ENCODE results near the gene ZDHHC18. TPM values are rescaled to one million over a fixed set of nuclear protein-coding genes. Genes with fewer than 3 reads are reported as not detected.

ZDHHC18 gene
- total RNA-seq, 1 donor from 2014 or later, result 10.3 TPM

- no peak for DNase-seq (ENCODE audit: low read depth)
These were observed 70.9 kb downstream of the ZDHHC18 start for GRCh38 chr1:26897351-26897750.

GRCh38 chr1:26900001-26900814 lies 73.7 kb downstream of the ZDHHC18 start, which contains the start of gene GPATCH3:
TSS of gene GPATCH3 (minus strand) at chr1:26900467. CDS start at chr1:26900442, 25 bp downstream.
- DNase-seq (ENCODE audit: low read depth), result peak; percentile 86

DNA sequence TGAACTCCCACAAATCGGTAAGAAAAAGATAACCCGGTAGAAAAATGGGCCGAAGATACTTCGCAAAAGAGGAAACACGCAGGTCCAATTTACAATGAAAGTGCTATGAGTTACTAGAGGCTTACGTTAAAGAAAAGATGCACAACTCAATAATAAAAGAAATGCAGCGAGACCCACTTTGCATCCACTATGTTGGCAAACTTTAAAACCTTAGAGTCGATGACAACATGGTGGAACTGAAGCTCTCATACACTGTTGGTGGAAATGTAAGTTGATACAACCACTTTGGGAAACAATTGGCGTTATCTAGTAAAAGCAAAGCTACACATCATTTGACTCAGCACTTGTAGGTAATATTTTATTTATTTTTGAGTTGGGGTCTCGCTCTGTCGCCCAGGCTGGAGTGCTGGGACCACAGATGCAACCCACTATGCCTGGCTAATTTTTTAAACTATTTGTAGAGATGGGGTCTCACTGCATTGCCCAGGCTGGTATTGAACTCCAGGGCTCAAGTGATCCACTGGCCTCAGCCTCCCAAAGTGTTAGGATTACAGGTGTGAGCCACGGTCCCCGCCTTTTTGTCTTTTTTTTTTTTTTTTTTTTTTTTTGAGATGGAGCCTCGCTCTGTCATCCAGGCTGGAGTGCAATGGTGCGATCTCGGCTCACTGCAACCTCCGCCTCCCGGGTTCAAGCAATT lies 74.5 kb downstream of the ZDHHC18 start:
- DNase-seq (ENCODE audit: low read depth), result no peak

Other genes with a start within 250 kb of the ZDHHC18 start
- gene ARID1A, start 130.7 kb upstream of the ZDHHC18 start, total RNA-seq, result 6.4 and 60.4 TPM in 2 replicates
- gene PIGV, start 38.7 kb upstream of the ZDHHC18 start, total RNA-seq, result 21.4 and 27.9 TPM in 2 replicates
- gene SFN, start 36.5 kb downstream of the ZDHHC18 start, total RNA-seq, result 21.6 and 97.9 TPM in 2 replicates
- 10.4 and 15.1 TPM in 2 replicates for gene GPN2, start 63.6 kb downstream of the ZDHHC18 start, total RNA-seq
- gene GPATCH3, start 73.8 kb downstream of the ZDHHC18 start, total RNA-seq, result 6.4 and 7.0 TPM in 2 replicates
- not detected in 2 replicates for gene NR0B2, start 87.3 kb downstream of the ZDHHC18 start, total RNA-seq
- 20.1 and 47.8 TPM in 2 replicates for gene NUDC, start 95.1 kb downstream of the ZDHHC18 start, total RNA-seq
- gene KDF1, start 133.8 kb downstream of the ZDHHC18 start, total RNA-seq, result 2.0 and 7.1 TPM in 2 replicates
- gene TRNP1, start 167.0 kb downstream of the ZDHHC18 start, total RNA-seq, result 86.7 and 106 TPM in 2 replicates
- gene TENT5B, start 186.2 kb downstream of the ZDHHC18 start, total RNA-seq, result 9.6 and 22.3 TPM in 2 replicates